ENCODE measurements around the gene PITPNB.

- TF ChIP-seq CTCF (IDR thresholded peaks at IDR 0.05) (no peak), POLR2A (IDR thresholded peaks at IDR 0.05) (no peak), EP300 (IDR thresholded peaks at IDR 0.05) (no peak)
Observed at GRCh38 chr22:27865496-27865895, 53.6 kb downstream of the PITPNB start.
